Measurements from ENCODE around the gene FBXO48. TPM values are rescaled to one million over a fixed set of nuclear protein-coding genes. Genes with fewer than 3 reads are reported as not detected.

FBXO48 gene
- total RNA-seq, 1 donor from 2014 or later = 2.7 TPM

DNA sequence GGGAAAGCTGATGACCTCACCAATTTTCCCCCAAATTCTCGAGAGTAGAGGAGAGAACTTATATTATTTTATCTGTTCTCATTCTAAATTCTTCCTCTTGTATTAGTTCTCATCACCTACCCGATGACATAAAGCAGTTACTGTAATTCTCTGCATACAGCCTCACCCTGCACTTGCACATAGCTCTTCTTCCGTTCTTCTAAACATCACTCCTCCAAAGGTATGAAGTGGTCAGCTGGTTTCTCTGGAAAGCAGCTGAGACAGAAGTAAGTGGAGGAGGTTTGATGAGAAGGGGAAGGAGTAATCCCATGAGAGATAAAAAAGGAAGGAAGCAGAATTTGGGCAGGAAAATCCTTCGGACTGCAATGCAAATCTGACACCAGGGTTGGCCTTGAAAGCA, 39.0 kb downstream of the FBXO48 start:
- Mint-ChIP-seq H3K27me3 (ENCODE audit: insufficient read depth, low read depth) (no peaks in the 10 kb centered on the region), H3K36me3 (no peaks in the 10 kb centered on the region), H3K4me3 (no peak overlapping the region), H3K27ac (no peak overlapping the region), H3K9me3 (no peaks in the 10 kb centered on the region), H3K4me1 (no peaks in the 10 kb centered on the region)
- no peak overlapping the region for H3K4me2 ChIP-seq
- no peaks in the 10 kb centered on the region for H3F3A ChIP-seq (ENCODE audit: low read depth)
- H3K79me2 ChIP-seq (ENCODE audit: low read depth) = no peaks in the 10 kb centered on the region
- TF ChIP-seq, protein P1, sequence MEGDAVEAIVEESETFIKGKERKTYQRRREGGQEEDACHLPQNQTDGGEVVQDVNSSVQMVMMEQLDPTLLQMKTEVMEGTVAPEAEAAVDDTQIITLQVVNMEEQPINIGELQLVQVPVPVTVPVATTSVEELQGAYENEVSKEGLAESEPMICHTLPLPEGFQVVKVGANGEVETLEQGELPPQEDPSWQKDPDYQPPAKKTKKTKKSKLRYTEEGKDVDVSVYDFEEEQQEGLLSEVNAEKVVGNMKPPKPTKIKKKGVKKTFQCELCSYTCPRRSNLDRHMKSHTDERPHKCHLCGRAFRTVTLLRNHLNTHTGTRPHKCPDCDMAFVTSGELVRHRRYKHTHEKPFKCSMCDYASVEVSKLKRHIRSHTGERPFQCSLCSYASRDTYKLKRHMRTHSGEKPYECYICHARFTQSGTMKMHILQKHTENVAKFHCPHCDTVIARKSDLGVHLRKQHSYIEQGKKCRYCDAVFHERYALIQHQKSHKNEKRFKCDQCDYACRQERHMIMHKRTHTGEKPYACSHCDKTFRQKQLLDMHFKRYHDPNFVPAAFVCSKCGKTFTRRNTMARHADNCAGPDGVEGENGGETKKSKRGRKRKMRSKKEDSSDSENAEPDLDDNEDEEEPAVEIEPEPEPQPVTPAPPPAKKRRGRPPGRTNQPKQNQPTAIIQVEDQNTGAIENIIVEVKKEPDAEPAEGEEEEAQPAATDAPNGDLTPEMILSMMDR (IDR thresholded peaks at IDR 0.05) = no peak
- no peak for TF ChIP-seq EZH2phosphoT487 (IDR thresholded peaks at IDR 0.05)
- no peak for TF ChIP-seq EZH2 (IDR thresholded peaks at IDR 0.05)
- no peaks in the 10 kb centered on the region for H3K27me3 ChIP-seq
- no peak overlapping the region for H3K27ac ChIP-seq
- H3K9me3 ChIP-seq (ENCODE audit: low read depth) = no peaks in the 10 kb centered on the region
- no peak overlapping the region for H2AFZ ChIP-seq (replicated peaks)
- no peak overlapping the region for H3K4me3 ChIP-seq
- DNase-seq (ENCODE audit: low spot score) = no peak
- H4K20me1 ChIP-seq (ENCODE audit: low read depth) = no peaks in the 10 kb centered on the region
- no peaks in the 10 kb centered on the region for H3K36me3 ChIP-seq
- no peaks in the 10 kb centered on the region for H3K4me1 ChIP-seq
- no peak overlapping the region for H3K9ac ChIP-seq

- no peak overlapping the region for H3K4me2 ChIP-seq
- no peak for TF ChIP-seq EZH2phosphoT487 (IDR thresholded peaks at IDR 0.05)
- no peak for TF ChIP-seq EZH2 (IDR thresholded peaks at IDR 0.05)
- TF ChIP-seq, protein P1 (IDR thresholded peaks at IDR 0.05) = no peak
- no peak overlapping the region for H3K27ac Mint-ChIP-seq
- DNase-seq (ENCODE audit: low spot score) = no peak
- H3K4me1 ChIP-seq = no peaks in the 10 kb centered on the region
- H3K9me3 ChIP-seq (ENCODE audit: low read depth) = no peaks in the 10 kb centered on the region
- H3K9me3 Mint-ChIP-seq = no peaks in the 10 kb centered on the region
- no peak overlapping the region for H3K27ac ChIP-seq
- no peak overlapping the region for H2AFZ ChIP-seq (replicated peaks)
- no peaks in the 10 kb centered on the region for H3F3A ChIP-seq (ENCODE audit: low read depth)
- H4K20me1 ChIP-seq (ENCODE audit: low read depth) = no peaks in the 10 kb centered on the region
- H3K4me1 Mint-ChIP-seq = no peaks in the 10 kb centered on the region
- H3K9ac ChIP-seq = no peak overlapping the region
- no peaks in the 10 kb centered on the region for H3K27me3 ChIP-seq
- no peaks in the 10 kb centered on the region for H3K36me3 ChIP-seq
- H3K4me3 ChIP-seq = no peak overlapping the region
- no peaks in the 10 kb centered on the region for H3K27me3 Mint-ChIP-seq (ENCODE audit: insufficient read depth, low read depth)
- H3K4me3 Mint-ChIP-seq = no peak overlapping the region
- no peaks in the 10 kb centered on the region for H3K36me3 Mint-ChIP-seq
- no peaks in the 10 kb centered on the region for H3K79me2 ChIP-seq (ENCODE audit: low read depth)
Observed at GRCh38 chr2:68426848-68427579, 40.1 kb downstream of the FBXO48 start.

DNA sequence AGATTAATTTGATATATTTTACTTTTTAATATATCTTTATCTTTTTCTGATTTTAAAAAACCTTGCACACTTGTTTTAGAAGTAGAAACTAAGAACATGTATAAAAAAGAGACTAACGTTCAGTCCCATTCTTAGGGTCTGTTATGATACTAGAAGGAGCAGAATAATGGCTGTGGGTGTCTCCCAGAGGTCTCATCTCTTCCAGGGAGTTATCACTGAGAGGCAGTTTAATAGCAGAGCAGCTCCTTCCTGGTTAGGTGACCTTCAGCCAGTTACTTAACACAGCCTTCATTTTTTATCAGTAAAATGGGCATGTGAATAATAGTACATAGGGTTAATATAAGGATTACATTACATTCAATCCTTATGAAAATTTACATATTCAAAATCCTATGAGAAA, 40.6 kb downstream of the FBXO48 start:
- Histone ChIP-seq H3K9ac (no peak overlapping the region), H3K9me3 (ENCODE audit: low read depth) (no peaks in the 10 kb centered on the region), H3K36me3 (no peaks in the 10 kb centered on the region), H4K20me1 (ENCODE audit: low read depth) (no peaks in the 10 kb centered on the region), H3K4me1 (no peaks in the 10 kb centered on the region), H2AFZ (replicated peaks) (no peak overlapping the region), H3K27me3 (no peaks in the 10 kb centered on the region), H3K27ac (no peak overlapping the region), H3K4me3 (no peak overlapping the region), H3K79me2 (ENCODE audit: low read depth) (no peaks in the 10 kb centered on the region), H3K4me2 (no peak overlapping the region), H3F3A (ENCODE audit: low read depth) (no peaks in the 10 kb centered on the region)
- no peak for TF ChIP-seq EZH2phosphoT487 (IDR thresholded peaks at IDR 0.05)
- TF ChIP-seq, protein P1 (IDR thresholded peaks at IDR 0.05) = no peak
- TF ChIP-seq EZH2 (IDR thresholded peaks at IDR 0.05) = no peak
- H3K4me3 Mint-ChIP-seq = no peak overlapping the region
- DNase-seq (ENCODE audit: low spot score) = no peak
- no peak overlapping the region for H3K27ac Mint-ChIP-seq
- no peaks in the 10 kb centered on the region for H3K36me3 Mint-ChIP-seq
- no peaks in the 10 kb centered on the region for H3K4me1 Mint-ChIP-seq
- H3K9me3 Mint-ChIP-seq = no peaks in the 10 kb centered on the region
- H3K27me3 Mint-ChIP-seq (ENCODE audit: insufficient read depth, low read depth) = no peaks in the 10 kb centered on the region

All from neural progenitor cell (in vitro differentiated cells).